ENCODE results near the gene KCMF1. TPM values are rescaled to one million over a fixed set of nuclear protein-coding genes. Genes with fewer than 3 reads are reported as not detected.
A peak's percentile ranks its signal among the peaks of the same experiment; 100 is the strongest.

Gene KCMF1
- total and polyA plus RNA-seq, 2 of the 13 experiments (the other 11 are each of a cell fraction or from before 2014, with no cell fraction given) = 62.1 to 116 TPM

- peak; percentile 89; the same call in 1 of the 2 replicates for TF ChIP-seq ZMAT3 (CRISPR knock-in tag; conservative IDR thresholded peaks at IDR 0.05)
- TF ChIP-seq KLF16 (CRISPR knock-in tag; IDR thresholded peaks at IDR 0.05) = peak in 1 of 2 experiments; percentile 99; a peak in 2 of 4 replicates
- TF ChIP-seq HMG20A (CRISPR knock-in tag; IDR thresholded peaks at IDR 0.05; ENCODE audit: borderline replicate concordance) = peak; percentile 68; the same call in 1 of the 2 replicates
- TF ChIP-seq REST (IDR thresholded peaks at IDR 0.05; ENCODE audit: borderline replicate concordance in 1 of 2, low read depth in 1 of 2, low read length in 2 of 2) = no peak; a peak in 1 of 4 replicates
- TF ChIP-seq THYN1 (CRISPR knock-in tag; IDR thresholded peaks at IDR 0.05; ENCODE audit: borderline replicate concordance, low read depth) = no peak
- peak; percentile 75 for TF ChIP-seq MXD3 (CRISPR knock-in tag; IDR thresholded peaks at IDR 0.05)
- no peak for TF ChIP-seq TBP (CRISPR knock-in tag; IDR thresholded peaks at IDR 0.05)
- peak; percentile 99 for TF ChIP-seq MEIS1 (CRISPR knock-in tag; IDR thresholded peaks at IDR 0.05; ENCODE audit: borderline replicate concordance)
- peak; percentile 81 for TF ChIP-seq PITX1 (CRISPR knock-in tag; IDR thresholded peaks at IDR 0.05)
- peak; percentile 97; the same call in 1 of the 2 replicates for TF ChIP-seq SP140L (CRISPR knock-in tag; IDR thresholded peaks at IDR 0.05; ENCODE audit: borderline replicate concordance)
- peak; percentile 90 for TF ChIP-seq HOXD1 (CRISPR knock-in tag; IDR thresholded peaks at IDR 0.05)
- peak; percentile 83 for TF ChIP-seq CC2D1A (CRISPR knock-in tag; IDR thresholded peaks at IDR 0.05)
- peak; percentile 87 for TF ChIP-seq AGO1 (IDR thresholded peaks at IDR 0.05; ENCODE audit: low read depth, low read length, poor library complexity, severe bottlenecking)
- TF ChIP-seq ZNF17 (CRISPR knock-in tag; IDR thresholded peaks at IDR 0.05) = no peak
- TF ChIP-seq HNF4G (IDR thresholded peaks at IDR 0.05; ENCODE audit: borderline replicate concordance, low read depth, low read length) = no peak
- TF ChIP-seq HNF4G (CRISPR knock-in tag; IDR thresholded peaks at IDR 0.05; ENCODE audit: borderline replicate concordance, low read depth) = peak; percentile 77
- no peak for TF ChIP-seq AKNA (CRISPR knock-in tag; IDR thresholded peaks at IDR 0.05; ENCODE audit: borderline replicate concordance)
- TF ChIP-seq SIN3A (IDR thresholded peaks at IDR 0.05; ENCODE audit: borderline replicate concordance, low read depth, low read length) = no peak
- TF ChIP-seq KLF12 (CRISPR knock-in tag; IDR thresholded peaks at IDR 0.05; ENCODE audit: borderline replicate concordance) = 0 out of 2 replicates have a peak, but pooled peaks have one; percentile 21
- no peak for TF ChIP-seq XBP1 (CRISPR knock-in tag; IDR thresholded peaks at IDR 0.05)
These were observed 45.1 kb upstream of the KCMF1 start (continued) for GRCh38 chr2:84925724-84926376.
